Breast epithelium (tissue), 3 donors: ENCODE measurements around the gene KHK.

Experiments used
- CTCF ChIP-seq, 3 donors: fragments of 450-650 bp; IDR thresholded peaks; one replicate each; pipeline ENCODE4 v1.5.1; 2016 to 2017; ENCODE audit warnings: antibody characterized with exemption in 3 of 3, mild to moderate bottlenecking in 3 of 3, moderate library complexity in 3 of 3
- POLR2A ChIP-seq: fragments of 450-650 bp; IDR thresholded peaks from one replicate; pipeline ENCODE4 v1.6.1; 2016; ENCODE audit warnings: antibody characterized with exemption, mild to moderate bottlenecking, moderate library complexity
- POLR2AphosphoS5 ChIP-seq, 3 donors: sonication (generic); formaldehyde crosslinking; IDR thresholded peaks; one replicate each; pipeline ENCODE4 v1.6.1; 2017; ENCODE audit warnings: antibody characterized with exemption in 3 of 3

GRCh38 chr2:27072920-27073319 is 13.7 kb upstream of the KHK start:
- TF ChIP-seq CTCF (IDR thresholded peaks at IDR 0.05) (no peak), POLR2A (no peak), POLR2AphosphoS5 (IDR thresholded peaks at IDR 0.05) (no peak)
